ENCODE data around the gene GP1BB.

The GP1BB gene

GRCh38 chr22:19770349-19771220 is 47.2 kb downstream of the GP1BB start:
- DNase-seq: no peak

- no peak for DNase-seq
Measured at GRCh38 chr22:19772422-19772672, 49.0 kb downstream of the GP1BB start.

- DNase-seq: no peak
Measured at GRCh38 chr22:19772673-19773469, 49.5 kb downstream of the GP1BB start.

- no peak for DNase-seq
Measured at GRCh38 chr22:19773470-19774040, 50.2 kb downstream of the GP1BB start.
